ENCODE results near the gene SPTLC2. TPM values are rescaled to one million over a fixed set of nuclear protein-coding genes. Genes with fewer than 3 reads are reported as not detected.

SPTLC2 gene
- total RNA-seq, 1 experiment from 2014 or later = 32.6 TPM

DNA sequence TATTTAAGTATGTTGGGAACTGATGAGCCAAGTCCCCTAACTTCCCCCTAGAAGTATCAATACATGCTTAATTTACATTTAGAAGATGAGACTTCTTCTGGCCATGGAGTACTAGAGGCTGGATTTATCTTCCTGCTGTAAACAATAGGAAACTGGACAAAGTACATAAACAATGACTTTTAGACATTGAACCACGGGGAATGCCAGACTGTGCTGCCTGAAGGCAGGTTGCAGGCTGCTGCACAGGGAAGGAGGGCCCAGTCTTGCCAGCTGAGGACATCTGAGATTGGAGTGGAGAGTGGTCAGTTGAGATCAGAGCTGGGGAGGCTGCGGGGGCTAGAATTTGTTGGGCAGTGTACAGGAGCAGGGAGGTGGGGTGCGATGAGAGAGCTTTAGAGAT is 93.3 kb downstream of the SPTLC2 start:
- no peak overlapping the region for H3K14ac ChIP-seq (ENCODE audit: insufficient read depth, low read length)

More for the DNA sequence above, 93.3 kb downstream of the SPTLC2 start:
- H3T11ph ChIP-seq (ENCODE audit: low read length) = no peak overlapping the region
- TF ChIP-seq, protein P1, sequence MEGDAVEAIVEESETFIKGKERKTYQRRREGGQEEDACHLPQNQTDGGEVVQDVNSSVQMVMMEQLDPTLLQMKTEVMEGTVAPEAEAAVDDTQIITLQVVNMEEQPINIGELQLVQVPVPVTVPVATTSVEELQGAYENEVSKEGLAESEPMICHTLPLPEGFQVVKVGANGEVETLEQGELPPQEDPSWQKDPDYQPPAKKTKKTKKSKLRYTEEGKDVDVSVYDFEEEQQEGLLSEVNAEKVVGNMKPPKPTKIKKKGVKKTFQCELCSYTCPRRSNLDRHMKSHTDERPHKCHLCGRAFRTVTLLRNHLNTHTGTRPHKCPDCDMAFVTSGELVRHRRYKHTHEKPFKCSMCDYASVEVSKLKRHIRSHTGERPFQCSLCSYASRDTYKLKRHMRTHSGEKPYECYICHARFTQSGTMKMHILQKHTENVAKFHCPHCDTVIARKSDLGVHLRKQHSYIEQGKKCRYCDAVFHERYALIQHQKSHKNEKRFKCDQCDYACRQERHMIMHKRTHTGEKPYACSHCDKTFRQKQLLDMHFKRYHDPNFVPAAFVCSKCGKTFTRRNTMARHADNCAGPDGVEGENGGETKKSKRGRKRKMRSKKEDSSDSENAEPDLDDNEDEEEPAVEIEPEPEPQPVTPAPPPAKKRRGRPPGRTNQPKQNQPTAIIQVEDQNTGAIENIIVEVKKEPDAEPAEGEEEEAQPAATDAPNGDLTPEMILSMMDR (conservative IDR thresholded peaks at IDR 0.05) = no peak
- no peak overlapping the region for H3K56ac ChIP-seq (ENCODE audit: insufficient read length, low read depth, low read length)
- Mint-ChIP-seq H3K36me3 (ENCODE audit: insufficient read depth in 1 of 3, low read depth in 3 of 3) (peaks cover 3 to 31% (median 20%) of the 10 kb centered on the region in 3 experiments; a peak in 6 of 7 replicates), H3K27me3 (ENCODE audit: low read depth) (no peaks in the 10 kb centered on the region), H3K9me3 (no peaks in the 10 kb centered on the region), H3K4me3 (no peak overlapping the region), H3K27ac (peak overlapping the region in 2 of 3 experiments; percentile 21 to 35; a peak in 1 of 7 replicates), H3K4me1 (no peaks in the 10 kb centered on the region)
- H3K18ac ChIP-seq (ENCODE audit: insufficient read length, low read depth, low read length) = no peak overlapping the region
- H3K27me3 ChIP-seq (ENCODE audit: insufficient read depth, low read length) = no peaks in the 10 kb centered on the region
- H3K23ac ChIP-seq (ENCODE audit: insufficient read length, low read depth, low read length) = no peak overlapping the region
- H2BK20ac ChIP-seq (ENCODE audit: low read depth, low read length, poor library complexity, severe bottlenecking) = no peak overlapping the region
- H2BK5ac ChIP-seq (ENCODE audit: insufficient read length, low read length) = no peak overlapping the region
- H3K79me1 ChIP-seq (ENCODE audit: insufficient read depth, low read depth, low read length, poor library complexity, severe bottlenecking) = peaks cover 4% of the 10 kb centered on the region
- H2BK15ac ChIP-seq (ENCODE audit: low read depth, low read length) = no peak overlapping the region
- H3K23me2 ChIP-seq (ENCODE audit: insufficient read length, low read depth, low read length, poor library complexity, severe bottlenecking) = no peaks in the 10 kb centered on the region
- H4K8ac ChIP-seq (replicated peaks; ENCODE audit: insufficient read length, low read depth, low read length) = no peak overlapping the region
- H3K79me2 ChIP-seq (ENCODE audit: insufficient read depth, low read length) = no peaks in the 10 kb centered on the region
- H4K5ac ChIP-seq (ENCODE audit: insufficient read length, low read depth, low read length) = no peak overlapping the region
- H3K4ac ChIP-seq (ENCODE audit: low read depth, low read length) = no peak overlapping the region
- no peak overlapping the region for H2BK12ac ChIP-seq (ENCODE audit: insufficient read length, low read depth, low read length)
- H3K4me2 ChIP-seq (ENCODE audit: insufficient read depth, insufficient read length, low read length) = no peak overlapping the region
- no peak overlapping the region for H4K91ac ChIP-seq (ENCODE audit: insufficient read length, low read depth, low read length)
- no peaks in the 10 kb centered on the region for H3K4me1 ChIP-seq (ENCODE audit: insufficient read depth, low read length)
- no peaks in the 10 kb centered on the region for H3K9me3 ChIP-seq (ENCODE audit: control insufficient read depth, low read depth, low read length)
- H4K20me1 ChIP-seq (ENCODE audit: control insufficient read depth, insufficient read depth, insufficient read length) = no peaks in the 10 kb centered on the region
- no peak overlapping the region for H3K9ac ChIP-seq (ENCODE audit: extremely low read depth, insufficient read length, low read length)
- DNase-seq = no peak
- H2AK5ac ChIP-seq (ENCODE audit: insufficient read length, low read length) = no peak overlapping the region
- WGBS (ENCODE audit: extremely low coverage, insufficient read length, low lambda C conversion rate) = no CpG with 5 or more reads among the region's 3 CpGs
- no peak overlapping the region for H3K27ac ChIP-seq (ENCODE audit: insufficient read length, low read depth, low read length)
- H2AFZ ChIP-seq (ENCODE audit: low read length) = no peak overlapping the region
- H2BK120ac ChIP-seq (ENCODE audit: low read depth, low read length, poor library complexity, severe bottlenecking) = no peak overlapping the region
